ENCODE results near the gene ATP6V1G2. TPM values are rescaled to one million over a fixed set of nuclear protein-coding genes. Genes with fewer than 3 reads are reported as not detected.

The ATP6V1G2 gene
- polyA plus RNA-seq, 4 donors: 0.81 to 6.3 (median 1.9) TPM

- WGBS, 3 donors: 85 to 92% (median 89%) methylated on average over 9 of the region's 9 CpGs
- Histone ChIP-seq H3K4me1 (ENCODE audit: control insufficient read depth in 3 of 3, insufficient read depth in 2 of 3, low read depth in 1 of 3, low read length in 2 of 3) (no peaks in the 10 kb centered on the region), H3K9me3 (ENCODE audit: control insufficient read depth in 2 of 2, insufficient read depth in 1 of 2, low read depth in 1 of 2, low read length in 1 of 2) (no peaks in the 10 kb centered on the region), H3K27me3 (ENCODE audit: control insufficient read depth in 3 of 3, insufficient read depth in 3 of 3, low read length in 3 of 3) (peaks cover 0 to 19% (median 0%) of the 10 kb centered on the region in 3 donors), H3K4me3 (ENCODE audit: low read depth in 1 of 3, low read length in 3 of 3) (no peak overlapping the region), H3K36me3 (ENCODE audit: control insufficient read depth in 3 of 3, insufficient read depth in 2 of 3, low read depth in 1 of 3, low read length in 3 of 3) (no peaks in the 10 kb centered on the region), H3K27ac (ENCODE audit: low read depth in 1 of 3, low read length in 2 of 3) (peak overlapping the region in 1 of 3 donors; percentile 9)
- FAIRE-seq: no peak
- no peak for DNase-seq
These were observed 27.1 kb upstream of the ATP6V1G2 start for GRCh38 chr6:31573239-31574105.

GRCh38 chr6:31572041-31572911 lies 25.9 kb upstream of the ATP6V1G2 start, which contains the start of gene LTA:
Gene LTA, plus strand, starts transcription at chr6:31572289. Its CDS starts 454 bp downstream, at chr6:31572743.
- H3K36me3 ChIP-seq (ENCODE audit: control insufficient read depth in 3 of 3, insufficient read depth in 2 of 3, low read depth in 1 of 3, low read length in 3 of 3): no peaks in the 10 kb centered on the region
- H3K4me1 ChIP-seq (ENCODE audit: control insufficient read depth in 3 of 3, insufficient read depth in 2 of 3, low read depth in 1 of 3, low read length in 2 of 3): no peaks in the 10 kb centered on the region
- H3K27ac ChIP-seq (ENCODE audit: low read depth in 1 of 3, low read length in 2 of 3): peak within 1 kb of the TSS in 2 of 3 donors; percentile 47 to 80
- FAIRE-seq (no peak), DNase-seq (no peak)
- no peaks in the 10 kb centered on the region for H3K9me3 ChIP-seq (ENCODE audit: control insufficient read depth in 2 of 2, insufficient read depth in 1 of 2, low read depth in 1 of 2, low read length in 1 of 2)
- WGBS, 3 donors: 68 to 74% (median 72%) methylated on average over 22 to 27 of the region's 27 CpGs
- peak within 1 kb of the TSS in 1 of 3 donors; percentile 12 for H3K4me3 ChIP-seq (ENCODE audit: low read depth in 1 of 3, low read length in 3 of 3)
- H3K27me3 ChIP-seq (ENCODE audit: control insufficient read depth in 3 of 3, insufficient read depth in 3 of 3, low read length in 3 of 3): peaks cover 0 to 21% (median 0%) of the 10 kb centered on the region in 3 donors

- no peaks in the 10 kb centered on the region for H3K9me3 ChIP-seq (ENCODE audit: control insufficient read depth in 2 of 2, insufficient read depth in 1 of 2, low read depth in 1 of 2, low read length in 1 of 2)
- WGBS, 3 donors: 82 to 88% (median 84%) methylated on average over 1 of the region's 1 CpG
- no peaks in the 10 kb centered on the region for H3K36me3 ChIP-seq (ENCODE audit: control insufficient read depth in 3 of 3, insufficient read depth in 2 of 3, low read depth in 1 of 3, low read length in 3 of 3)
- FAIRE-seq: no peak
- H3K4me1 ChIP-seq (ENCODE audit: control insufficient read depth in 3 of 3, insufficient read depth in 2 of 3, low read depth in 1 of 3, low read length in 2 of 3): no peaks in the 10 kb centered on the region
- peaks cover 0 to 15% (median 0%) of the 10 kb centered on the region in 3 donors for H3K27me3 ChIP-seq (ENCODE audit: control insufficient read depth in 3 of 3, insufficient read depth in 3 of 3, low read length in 3 of 3)
- H3K4me3 ChIP-seq (ENCODE audit: low read depth in 1 of 3, low read length in 3 of 3): no peak overlapping the region
- H3K27ac ChIP-seq (ENCODE audit: low read depth in 1 of 3, low read length in 2 of 3): no peak overlapping the region
- no peak for DNase-seq
These were observed 23.6 kb upstream of the ATP6V1G2 start for GRCh38 chr6:31569861-31570536.

GRCh38 chr6:31568537-31568961 lies 22.1 kb upstream of the ATP6V1G2 start:
- no peaks in the 10 kb centered on the region for H3K9me3 ChIP-seq (ENCODE audit: control insufficient read depth in 2 of 2, insufficient read depth in 1 of 2, low read depth in 1 of 2, low read length in 1 of 2)
- H3K4me1 ChIP-seq (ENCODE audit: control insufficient read depth in 3 of 3, insufficient read depth in 2 of 3, low read depth in 1 of 3, low read length in 2 of 3): no peaks in the 10 kb centered on the region
- H3K27ac ChIP-seq (ENCODE audit: low read depth in 1 of 3, low read length in 2 of 3): no peak overlapping the region
- no peak overlapping the region for H3K4me3 ChIP-seq (ENCODE audit: low read depth in 1 of 3, low read length in 3 of 3)
- peaks cover 0 to 3% (median 0%) of the 10 kb centered on the region in 3 donors for H3K27me3 ChIP-seq (ENCODE audit: control insufficient read depth in 3 of 3, insufficient read depth in 3 of 3, low read length in 3 of 3)
- WGBS, 3 donors: 59 to 64% (median 61%) methylated on average over 3 of the region's 3 CpGs
- no peak for FAIRE-seq
- DNase-seq: no peak
- H3K36me3 ChIP-seq (ENCODE audit: control insufficient read depth in 3 of 3, insufficient read depth in 2 of 3, low read depth in 1 of 3, low read length in 3 of 3): no peaks in the 10 kb centered on the region

- peaks cover 0 to 3% (median 0%) of the 10 kb centered on the region in 3 donors for H3K27me3 ChIP-seq (ENCODE audit: control insufficient read depth in 3 of 3, insufficient read depth in 3 of 3, low read length in 3 of 3)
- DNase-seq (no peak), FAIRE-seq (no peak)
- no peaks in the 10 kb centered on the region for H3K4me1 ChIP-seq (ENCODE audit: control insufficient read depth in 3 of 3, insufficient read depth in 2 of 3, low read depth in 1 of 3, low read length in 2 of 3)
- H3K36me3 ChIP-seq (ENCODE audit: control insufficient read depth in 3 of 3, insufficient read depth in 2 of 3, low read depth in 1 of 3, low read length in 3 of 3): no peaks in the 10 kb centered on the region
- H3K27ac ChIP-seq (ENCODE audit: low read depth in 1 of 3, low read length in 2 of 3): no peak overlapping the region
- H3K4me3 ChIP-seq (ENCODE audit: low read depth in 1 of 3, low read length in 3 of 3): no peak overlapping the region
- 42 to 46% (median 45%) methylated on average over 9 of the region's 9 CpGs for WGBS, 3 donors
- H3K9me3 ChIP-seq (ENCODE audit: control insufficient read depth in 2 of 2, insufficient read depth in 1 of 2, low read depth in 1 of 2, low read length in 1 of 2): no peaks in the 10 kb centered on the region
These were observed 21.3 kb upstream of the ATP6V1G2 start for GRCh38 chr6:31567531-31568370.

- FAIRE-seq: no peak
- Histone ChIP-seq H3K9me3 (ENCODE audit: control insufficient read depth in 2 of 2, insufficient read depth in 1 of 2, low read depth in 1 of 2, low read length in 1 of 2) (no peaks in the 10 kb centered on the region), H3K4me3 (ENCODE audit: low read depth in 1 of 3, low read length in 3 of 3) (no peak overlapping the region), H3K4me1 (ENCODE audit: control insufficient read depth in 3 of 3, insufficient read depth in 2 of 3, low read depth in 1 of 3, low read length in 2 of 3) (peaks cover 0 to 5% (median 0%) of the 10 kb centered on the region in 3 donors), H3K36me3 (ENCODE audit: control insufficient read depth in 3 of 3, insufficient read depth in 2 of 3, low read depth in 1 of 3, low read length in 3 of 3) (peaks cover 4 to 46% (median 9%) of the 10 kb centered on the region in 3 donors), H3K27me3 (ENCODE audit: control insufficient read depth in 3 of 3, insufficient read depth in 3 of 3, low read length in 3 of 3) (no peaks in the 10 kb centered on the region), H3K27ac (ENCODE audit: low read depth in 1 of 3, low read length in 2 of 3) (peak overlapping the region in 1 of 3 donors; percentile 52)
- DNase-seq: no peak
These were observed 14.3 kb upstream of the ATP6V1G2 start for GRCh38 chr6:31560697-31561058.

- peak overlapping the region in 2 of 3 donors; percentile 28 to 52 for H3K27ac ChIP-seq (ENCODE audit: low read depth in 1 of 3, low read length in 2 of 3)
- 52 to 84% (median 68%) methylated on average over 7 of the region's 7 CpGs for WGBS, 3 donors
- H3K27me3 ChIP-seq (ENCODE audit: control insufficient read depth in 3 of 3, insufficient read depth in 3 of 3, low read length in 3 of 3): no peaks in the 10 kb centered on the region
- DNase-seq (peak in 1 of 2 donors; percentile 30), FAIRE-seq (no peak)
- no peak overlapping the region for H3K4me3 ChIP-seq (ENCODE audit: low read depth in 1 of 3, low read length in 3 of 3)
- H3K4me1 ChIP-seq (ENCODE audit: control insufficient read depth in 3 of 3, insufficient read depth in 2 of 3, low read depth in 1 of 3, low read length in 2 of 3): peaks cover 0 to 5% (median 0%) of the 10 kb centered on the region in 3 donors
- H3K36me3 ChIP-seq (ENCODE audit: control insufficient read depth in 3 of 3, insufficient read depth in 2 of 3, low read depth in 1 of 3, low read length in 3 of 3): peaks cover 4 to 46% (median 9%) of the 10 kb centered on the region in 3 donors
- H3K9me3 ChIP-seq (ENCODE audit: control insufficient read depth in 2 of 2, insufficient read depth in 1 of 2, low read depth in 1 of 2, low read length in 1 of 2): no peaks in the 10 kb centered on the region
These were observed 13.7 kb upstream of the ATP6V1G2 start for GRCh38 chr6:31559958-31560696.
